Adrenal gland (tissue), 12 donors: Measurements from ENCODE around the gene C19orf25. TPM values are rescaled to one million over a fixed set of nuclear protein-coding genes. Genes with fewer than 3 reads are reported as not detected.

ENCODE experiments used
- DNase-seq, 7 donors: peaks; one replicate each; pipeline ENCODE4 v3.0.0-alpha.2; 2019 to 2020
- H3K27ac ChIP-seq, 5 donors: fragments of 200-600 bp; sonication (generic) in 4 of 5; 1 replicate in 3 of 5; 2 replicates in 2 of 5; pipeline versions ENCODE4 v1.5.1 to v1.8.0; 2016 to 2020; ENCODE audit warnings: mild to moderate bottlenecking in 1 of 5
- H3K27me3 ChIP-seq: fragments of 200-600 bp; 2 replicates; pipeline ENCODE4 v1.8.0; 2021
- H3K36me3 ChIP-seq, 2 donors: fragments of 200-600 bp; replicated peaks in 1 of 2; 1 replicate in 1 of 2; 2 replicates in 1 of 2; pipeline versions ENCODE4 v1.5.1 to v1.8.0; 2018 to 2022
- H3K4me1 ChIP-seq, 2 donors: fragments of 200-600 bp; replicated peaks in 1 of 2; 1 replicate in 1 of 2; 2 replicates in 1 of 2; pipeline versions ENCODE4 v1.5.1 to v1.8.0; 2018 to 2021
- H3K4me3 ChIP-seq, 4 donors: fragments of 200-600 bp; sonication (generic) in 3 of 4; one replicate each; pipeline ENCODE4 v1.5.1; 2016 to 2018
- H3K9me3 ChIP-seq, 3 donors: fragments of 200-600 bp; sonication (generic) in 1 of 3; replicated peaks in 1 of 3; 1 replicate in 2 of 3; 2 replicates in 1 of 3; pipeline versions ENCODE4 v1.5.1 to v1.8.0; 2016 to 2021
- POLR2A ChIP-seq, 2 donors: fragments of 450-650 bp; IDR thresholded peaks; one replicate each; pipeline ENCODE4 v1.6.1; 2017; ENCODE audit warnings: antibody characterized with exemption in 2 of 2, mild to moderate bottlenecking in 2 of 2, moderate library complexity in 1 of 2
- WGBS, 4 donors: extraction: QIAGEN DNeasy Blood & Tissue Kit in 2 of 4; methylation state at CpG; one replicate each; pipeline versions ENCODE4 v1.1.5 to v1.1.7; 2013 to 2017; 5-methylcytosine and 5-hydroxymethylcytosine counted together
- intact Hi-C, 2 donors: fragments of 100-400 bp; cut with DNase I; formaldehyde crosslinking; loops; one replicate each; pipeline versions ENCODE4 v1.14.1 to v1.15.0; 2022 to 2023
- polyA plus RNA-seq, 3 donors: library from polyadenylated mRNA; stranded (reverse); fragments of 200-250 nt in 2 of 3; fragments of 350-450 nt in 1 of 3; fragmentation: Illumina TruSeq in 1 of 3; extraction: RNeasy Lipid Tissue Mini Kit (QIAGEN cat#74804) in 1 of 3; gene quantifications; one replicate each; pipeline ENCODE4 v1.2.3, GENCODE V29; 2013 to 2014
- total RNA-seq, 9 donors: library from RNA; depleted of rRNA in 4 of 9; stranded (reverse); fragments of >200 nt in 4 of 9; fragments of 120-200 nt in 1 of 9; fragmentation: NEBNext Ultra II Directional in 1 of 9; extraction: Animal tissue kit (Norgen Biotek cat#: 25700) in 1 of 9; gene quantifications; one replicate each; pipeline versions ENCODE4 v1.1.0 to v1.2.4, GENCODE V29; 2013 to 2023
- TF ChIP-seq, protein P1 (sequence below), 6 experiments: fragments of 450-650 bp in 4 of 6; fragments of 200-600 bp in 2 of 6; sonication (generic) in 1 of 6; IDR thresholded peaks; 1 replicate in 5 of 6; 2 replicates in 1 of 6; pipeline versions ENCODE4 v1.5.1 to v1.8.0; 2016 to 2021; ENCODE audit warnings: antibody characterized with exemption in 6 of 6, mild to moderate bottlenecking in 2 of 6, moderate library complexity in 1 of 6
- donor health status: healthy with polysubstance abuse.
- donor health status: Bipolar disorder and iron deficiency.
- donor health status: DM: yes; HTN: yes; CAD: no.
- donor health status: DM: no; HTN: no; CAD: no.
- donor health status: DM: no; HTN: no; CAD: no.
- donor health status: DM: yes; HTN: yes; CAD: no.

C19orf25 gene
- total and polyA plus RNA-seq, 12 donors = 6.0 to 60.4 (median 34.7) TPM

DNA sequence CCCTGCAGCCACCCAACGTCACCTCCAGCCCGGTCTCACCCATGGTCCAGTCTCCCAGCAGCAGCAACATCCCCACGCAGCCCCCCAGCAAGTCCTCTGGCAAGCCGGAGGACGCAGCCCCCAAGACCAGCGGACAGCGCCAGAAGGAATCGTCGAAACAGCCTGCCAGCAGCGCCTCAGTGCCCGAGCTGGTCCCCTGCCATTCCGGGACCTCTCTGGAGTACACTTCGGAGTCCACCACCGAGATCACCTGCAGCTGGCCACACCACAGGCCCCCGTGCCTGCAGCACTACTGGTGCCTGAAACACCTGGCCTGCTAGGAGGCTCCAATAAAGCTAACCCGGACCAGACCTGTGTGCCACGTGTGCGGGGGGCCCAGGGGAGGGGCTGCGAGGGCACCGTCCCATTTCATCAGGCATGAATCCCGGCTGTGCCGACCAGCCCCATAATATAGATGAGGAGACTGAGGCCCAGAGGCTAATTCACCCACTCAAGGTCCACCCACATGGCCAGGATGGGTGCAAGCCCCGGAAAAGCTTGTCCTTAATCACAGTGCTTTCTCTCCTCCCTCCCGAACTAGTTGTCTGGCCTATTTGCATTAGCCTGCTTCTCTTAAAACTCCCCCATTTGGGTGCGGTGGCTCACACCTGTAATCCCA is 18.7 kb upstream of the C19orf25 start:
- Histone ChIP-seq H3K27me3 (no peaks in the 10 kb centered on the region), H3K36me3 (no peaks in the 10 kb centered on the region), H3K4me1 (peaks cover 6 to 11% of the 10 kb centered on the region in 2 donors), H3K9me3 (no peaks in the 10 kb centered on the region), H3K4me3 (no peak overlapping the region), H3K27ac (no peak overlapping the region)
- 85 to 91% (median 87%) methylated on average over 4 to 25 of the region's 25 CpGs for WGBS, 4 donors
- no peak for TF ChIP-seq POLR2A (IDR thresholded peaks at IDR 0.05)
- TF ChIP-seq, protein P1, sequence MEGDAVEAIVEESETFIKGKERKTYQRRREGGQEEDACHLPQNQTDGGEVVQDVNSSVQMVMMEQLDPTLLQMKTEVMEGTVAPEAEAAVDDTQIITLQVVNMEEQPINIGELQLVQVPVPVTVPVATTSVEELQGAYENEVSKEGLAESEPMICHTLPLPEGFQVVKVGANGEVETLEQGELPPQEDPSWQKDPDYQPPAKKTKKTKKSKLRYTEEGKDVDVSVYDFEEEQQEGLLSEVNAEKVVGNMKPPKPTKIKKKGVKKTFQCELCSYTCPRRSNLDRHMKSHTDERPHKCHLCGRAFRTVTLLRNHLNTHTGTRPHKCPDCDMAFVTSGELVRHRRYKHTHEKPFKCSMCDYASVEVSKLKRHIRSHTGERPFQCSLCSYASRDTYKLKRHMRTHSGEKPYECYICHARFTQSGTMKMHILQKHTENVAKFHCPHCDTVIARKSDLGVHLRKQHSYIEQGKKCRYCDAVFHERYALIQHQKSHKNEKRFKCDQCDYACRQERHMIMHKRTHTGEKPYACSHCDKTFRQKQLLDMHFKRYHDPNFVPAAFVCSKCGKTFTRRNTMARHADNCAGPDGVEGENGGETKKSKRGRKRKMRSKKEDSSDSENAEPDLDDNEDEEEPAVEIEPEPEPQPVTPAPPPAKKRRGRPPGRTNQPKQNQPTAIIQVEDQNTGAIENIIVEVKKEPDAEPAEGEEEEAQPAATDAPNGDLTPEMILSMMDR (IDR thresholded peaks at IDR 0.05) = no peak
- no peak for DNase-seq
- intact Hi-C loops = no loop called here

DNA sequence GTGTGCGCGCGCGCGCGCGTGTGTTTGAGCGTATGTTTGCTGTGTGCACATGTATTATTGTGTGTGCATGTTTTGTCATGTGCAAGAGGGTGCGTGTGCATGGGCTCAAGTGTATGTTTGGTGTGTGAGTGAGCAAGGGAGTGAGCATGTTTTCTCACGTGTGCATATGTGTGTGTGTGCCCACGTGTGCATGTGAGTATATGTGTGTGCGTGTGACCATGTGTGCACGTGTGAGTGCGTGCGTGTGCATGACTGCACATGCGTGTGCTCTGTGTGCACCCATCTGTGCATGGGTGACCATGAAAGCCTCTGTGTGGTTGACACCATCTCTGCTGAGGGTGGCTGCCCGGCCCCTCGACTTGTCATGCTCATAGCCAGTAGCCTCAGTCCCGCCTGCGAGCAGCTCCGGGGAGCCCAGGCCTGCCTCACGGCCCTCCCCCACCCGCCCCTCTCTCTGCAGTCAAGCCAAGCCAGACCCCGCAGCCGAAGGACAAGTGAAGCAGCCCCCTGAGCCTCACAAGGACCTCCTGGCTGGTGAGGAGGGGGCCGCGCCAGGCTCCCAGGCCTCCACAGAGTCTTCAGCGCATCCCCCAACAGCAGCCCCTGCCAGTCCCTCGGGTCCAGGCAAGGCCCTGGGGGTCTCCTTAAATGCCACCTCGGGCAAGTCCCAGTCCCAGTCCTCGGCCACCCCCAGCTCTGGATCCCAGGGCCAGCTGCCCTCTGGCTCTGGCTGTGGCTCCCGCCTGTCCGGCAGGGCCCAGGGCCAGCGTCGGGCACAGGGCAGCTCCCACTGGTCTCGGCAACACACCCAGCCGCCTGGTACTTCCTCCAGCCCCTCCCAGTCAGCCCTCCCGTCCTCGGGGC is 17.9 kb upstream of the C19orf25 start:
- no peak for DNase-seq

DNA sequence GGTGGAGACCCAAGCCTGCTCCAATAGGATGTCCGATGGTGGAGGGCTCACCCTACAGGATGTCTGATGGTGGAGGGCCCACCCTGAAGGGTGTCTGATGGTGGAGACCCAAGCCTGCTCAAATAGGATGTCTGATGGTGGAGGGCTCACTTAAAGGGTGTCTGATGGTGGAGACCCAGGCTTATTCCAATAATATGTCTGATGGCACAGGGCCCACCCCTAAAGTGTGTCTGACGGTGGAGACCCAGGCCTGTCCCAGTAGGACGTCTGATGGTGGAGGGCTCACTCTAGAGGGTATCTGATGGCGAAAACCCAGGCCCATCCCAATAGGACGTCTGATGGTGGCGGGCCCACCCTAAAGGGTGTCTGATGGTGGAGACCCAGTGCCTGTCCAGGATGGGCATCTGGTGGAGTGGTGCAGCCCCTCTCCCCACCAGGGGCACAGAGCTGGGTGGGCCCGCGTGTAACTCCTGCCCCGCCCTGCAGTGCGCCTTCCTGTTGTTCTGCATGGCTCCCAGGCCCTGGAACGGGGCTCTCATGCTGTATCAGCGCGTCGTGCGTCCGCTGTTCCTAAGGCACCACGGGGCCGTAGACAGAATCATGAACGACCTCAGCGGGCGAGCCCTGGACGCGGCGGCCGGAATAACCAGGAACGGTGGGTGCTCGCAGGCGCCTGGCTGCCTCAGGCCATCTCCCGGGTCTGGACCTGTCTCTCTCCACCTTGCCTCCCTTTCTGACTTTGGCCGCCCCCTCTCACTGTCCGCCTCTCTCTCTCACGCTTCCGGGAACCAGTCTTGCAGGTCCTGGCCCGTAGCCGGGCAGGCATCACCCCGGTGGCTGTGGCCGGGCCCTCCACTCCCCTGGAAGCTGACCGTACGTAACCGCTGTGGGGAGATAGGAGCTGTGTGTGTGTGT is 17.0 kb upstream of the C19orf25 start:
- Histone ChIP-seq H3K36me3 (no peaks in the 10 kb centered on the region), H3K4me3 (no peak overlapping the region), H3K27ac (no peak overlapping the region), H3K4me1 (peaks cover 23 to 25% of the 10 kb centered on the region in 2 donors), H3K9me3 (no peaks in the 10 kb centered on the region), H3K27me3 (no peaks in the 10 kb centered on the region)
- no peak for TF ChIP-seq POLR2A (IDR thresholded peaks at IDR 0.05)
- TF ChIP-seq, protein P1 (IDR thresholded peaks at IDR 0.05) = no peak
- no peak for DNase-seq
- intact Hi-C loops = no loop called here
- 84 to 91% (median 87%) methylated on average over 23 to 40 of the region's 40 CpGs for WGBS, 4 donors

More for the DNA sequence above, 17.9 kb upstream of the C19orf25 start:
- no peaks in the 10 kb centered on the region for H3K9me3 ChIP-seq
- H3K4me3 ChIP-seq = no peak overlapping the region
- 77 to 82% (median 81%) methylated on average over 18 to 39 of the region's 39 CpGs for WGBS, 4 donors
- no peak overlapping the region for H3K27ac ChIP-seq
- H3K4me1 ChIP-seq = peaks cover 14 to 19% of the 10 kb centered on the region in 2 donors
- intact Hi-C loops = no loop called here
- TF ChIP-seq, protein P1 (IDR thresholded peaks at IDR 0.05) = no peak
- TF ChIP-seq POLR2A (IDR thresholded peaks at IDR 0.05) = no peak
- H3K27me3 ChIP-seq = no peaks in the 10 kb centered on the region
- H3K36me3 ChIP-seq = no peaks in the 10 kb centered on the region
